Esophagus (tissue), 2 donors: ENCODE measurements around the gene NFE2L3. TPM values are rescaled to one million over a fixed set of nuclear protein-coding genes. Genes with fewer than 3 reads are reported as not detected.
"Not testable (repeated sequence)": the region's sequence is repeated elsewhere in the genome, so short reads cannot be mapped to it uniquely, and the experiment has no call there.

Source experiments
- H3K27ac ChIP-seq, 2 donors: one replicate each; pipeline ENCODE4 v1.5.1; 2013; ENCODE audit warnings: low read depth in 2 of 2, mild to moderate bottlenecking in 2 of 2, inconsistent platforms in 1 of 2, low read length in 1 of 2, moderate library complexity in 1 of 2
- H3K27me3 ChIP-seq, 2 donors: one replicate each; pipeline ENCODE4 v1.6.1; 2013; ENCODE audit warnings: low read length in 2 of 2, control low read depth in 1 of 2, mild to moderate bottlenecking in 1 of 2; ENCODE audit not compliant: insufficient read depth in 2 of 2, control insufficient read depth in 1 of 2
- H3K36me3 ChIP-seq, 2 donors: one replicate each; pipeline ENCODE4 v1.6.1; 2013; ENCODE audit warnings: low read length in 1 of 2; ENCODE audit not compliant: control insufficient read depth in 2 of 2, insufficient read depth in 2 of 2
- H3K4me1 ChIP-seq, 2 donors: one replicate each; pipeline ENCODE4 v1.6.1; 2013; ENCODE audit warnings: low read length in 1 of 2; ENCODE audit not compliant: control insufficient read depth in 2 of 2, insufficient read depth in 2 of 2
- H3K4me3 ChIP-seq, 2 donors: one replicate each; pipeline ENCODE4 v1.5.1; 2013; ENCODE audit warnings: low read length in 2 of 2, mild to moderate bottlenecking in 2 of 2, low read depth in 1 of 2, moderate library complexity in 1 of 2
- H3K9me3 ChIP-seq, 2 donors: one replicate each; pipeline ENCODE4 v1.6.1; 2013; ENCODE audit warnings: mild to moderate bottlenecking in 2 of 2, low read depth in 1 of 2, low read length in 1 of 2, moderate library complexity in 1 of 2; ENCODE audit not compliant: control insufficient read depth in 2 of 2, insufficient read depth in 1 of 2
- WGBS, 2 donors: extraction: QIAGEN DNeasy Blood & Tissue Kit; methylation state at CpG; one replicate each; pipeline ENCODE4 v1.1.7; 2013; 5-methylcytosine and 5-hydroxymethylcytosine counted together
- polyA plus RNA-seq, 2 donors: library from polyadenylated mRNA; stranded (reverse); fragments of 200-250 nt; gene quantifications; one replicate each; pipeline ENCODE4 v1.2.3, GENCODE V29; 2013
- donor health status: healthy with polysubstance abuse.
- donor health status: Bipolar disorder and iron deficiency.

NFE2L3 gene
- polyA plus RNA-seq, 2 donors: 2.3 to 2.9 TPM

DNA sequence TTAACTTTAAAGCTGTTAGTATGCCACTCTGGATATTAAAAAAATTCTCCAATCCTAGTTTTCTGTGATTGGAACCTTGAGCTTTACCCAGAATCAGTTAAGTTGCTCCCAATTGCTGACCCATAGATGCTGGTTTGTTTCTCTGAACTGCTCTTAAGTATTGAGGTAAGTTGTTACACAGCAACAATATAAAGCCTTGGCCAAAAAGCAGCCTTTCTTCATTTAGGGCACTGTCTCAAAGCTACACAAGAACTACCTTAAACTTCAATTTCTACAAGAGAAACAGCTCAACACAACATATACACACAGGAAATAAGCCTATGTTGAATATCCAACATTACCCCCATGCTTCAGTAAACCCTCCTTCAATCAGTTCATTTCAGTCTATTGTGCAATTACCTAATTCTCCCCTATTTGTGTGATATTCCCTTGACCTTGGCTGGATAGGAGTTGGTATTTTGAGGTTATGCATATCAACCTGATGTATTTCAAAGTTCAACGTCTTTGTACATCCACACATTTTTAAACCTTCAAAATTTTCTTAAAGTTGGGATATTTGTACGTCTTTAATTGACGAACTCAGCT, 37.1 kb downstream of the NFE2L3 start:
- Histone ChIP-seq H3K27me3 (no peaks in the 10 kb centered on the region), H3K4me1 (no peaks in the 10 kb centered on the region), H3K4me3 (no peak overlapping the region), H3K9me3 (no peaks in the 10 kb centered on the region), H3K36me3 (peaks cover 3 to 10% of the 10 kb centered on the region in 2 donors), H3K27ac (no peak overlapping the region)
- 83 to 92% methylated on average over 3 of the region's 3 CpGs for WGBS, 2 donors

DNA sequence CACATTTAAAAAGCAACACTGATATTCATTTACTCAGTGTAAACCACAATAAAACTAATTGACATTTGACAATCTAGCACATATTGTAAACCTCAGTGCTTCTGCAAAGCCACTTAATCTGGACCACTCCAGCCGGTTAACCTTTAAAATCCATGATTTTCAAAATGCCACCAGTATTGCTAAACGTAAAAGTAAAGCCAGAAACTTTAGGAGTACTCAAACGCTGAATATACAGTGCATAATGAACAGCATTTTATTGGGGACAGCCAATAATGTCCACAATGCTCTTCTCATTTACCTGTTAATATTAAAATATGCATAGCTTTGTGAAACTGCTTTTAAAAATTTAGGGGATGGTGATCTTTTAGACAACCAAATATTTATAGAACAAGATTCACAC, 37.7 kb downstream of the NFE2L3 start:
- Histone ChIP-seq H3K9me3 (no peaks in the 10 kb centered on the region), H3K4me3 (no peak overlapping the region), H3K27me3 (no peaks in the 10 kb centered on the region), H3K36me3 (peaks cover 3 to 13% of the 10 kb centered on the region in 2 donors), H3K4me1 (no peaks in the 10 kb centered on the region), H3K27ac (no peak overlapping the region)
- 86% methylated on average over 3 of the region's 3 CpGs for WGBS, 2 donors

DNA sequence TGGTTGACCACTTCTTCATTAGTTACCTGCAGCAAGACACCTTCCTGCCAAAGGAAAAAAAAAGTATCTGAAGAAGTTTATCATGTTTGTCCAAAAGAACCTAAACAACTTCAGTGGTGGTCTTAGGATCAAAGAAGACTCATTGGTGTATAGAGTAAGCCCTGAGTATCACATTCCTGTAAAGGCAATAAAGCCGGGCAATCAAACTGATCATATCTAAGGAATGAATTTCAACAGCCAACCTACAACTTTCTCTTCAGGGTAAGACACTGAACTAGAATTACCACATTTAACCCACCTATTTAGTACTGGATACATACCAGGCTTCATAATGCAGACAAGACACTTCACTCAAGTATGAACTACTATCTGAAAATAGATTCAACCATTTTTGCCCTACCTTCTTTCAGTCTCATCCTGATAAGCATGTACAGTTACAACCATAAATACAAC, 38.4 kb downstream of the NFE2L3 start:
- peaks cover 3 to 13% of the 10 kb centered on the region in 2 donors for H3K36me3 ChIP-seq

DNA sequence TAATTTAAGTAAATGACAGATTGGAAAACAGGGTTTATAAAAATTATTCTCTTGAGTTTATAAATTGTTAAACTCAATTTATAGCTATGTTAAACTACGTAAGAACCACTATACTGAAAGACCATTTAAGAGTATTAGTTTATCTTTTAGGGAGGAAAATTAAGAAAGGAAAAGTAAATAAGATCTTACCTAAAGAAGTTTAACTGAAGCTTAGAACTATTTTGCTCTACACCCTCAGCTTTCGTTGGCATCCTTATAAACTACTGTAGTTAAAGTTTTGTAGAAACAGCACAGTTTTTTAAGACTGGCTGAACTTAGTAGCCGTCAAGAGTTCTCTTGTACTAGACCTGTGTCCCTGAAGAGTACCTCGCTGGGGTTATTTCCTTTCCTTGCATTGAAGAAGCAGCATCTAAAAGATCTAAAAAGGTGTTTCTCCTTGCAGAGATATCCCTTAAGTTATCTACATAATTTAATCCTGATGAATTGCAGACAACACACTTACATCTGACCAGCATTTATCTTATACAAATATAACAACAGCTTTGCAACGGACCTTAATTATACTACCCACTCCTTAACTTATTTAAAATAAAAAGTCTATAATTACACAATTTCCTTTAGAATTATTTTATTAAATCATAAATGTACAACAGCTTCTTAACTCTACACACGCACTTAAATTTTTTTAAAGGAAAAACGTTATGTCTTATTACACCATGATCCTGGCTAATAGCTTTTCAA, 39.4 kb downstream of the NFE2L3 start:
- H3K27me3 ChIP-seq: no peaks in the 10 kb centered on the region
- no peak overlapping the region for H3K4me3 ChIP-seq
- no peaks in the 10 kb centered on the region for H3K4me1 ChIP-seq
- no peak overlapping the region for H3K27ac ChIP-seq
- H3K9me3 ChIP-seq: no peaks in the 10 kb centered on the region
- peaks cover 3 to 13% of the 10 kb centered on the region in 2 donors for H3K36me3 ChIP-seq
- 72 to 74% methylated on average over 7 of the region's 7 CpGs for WGBS, 2 donors

More for the DNA sequence above, 38.4 kb downstream of the NFE2L3 start:
- Histone ChIP-seq H3K9me3 (no peaks in the 10 kb centered on the region), H3K27ac (no peak overlapping the region), H3K27me3 (no peaks in the 10 kb centered on the region), H3K4me1 (no peaks in the 10 kb centered on the region), H3K4me3 (no peak overlapping the region)
- WGBS, 2 donors: 69 to 96% methylated on average over 1 of the region's 1 CpG

DNA sequence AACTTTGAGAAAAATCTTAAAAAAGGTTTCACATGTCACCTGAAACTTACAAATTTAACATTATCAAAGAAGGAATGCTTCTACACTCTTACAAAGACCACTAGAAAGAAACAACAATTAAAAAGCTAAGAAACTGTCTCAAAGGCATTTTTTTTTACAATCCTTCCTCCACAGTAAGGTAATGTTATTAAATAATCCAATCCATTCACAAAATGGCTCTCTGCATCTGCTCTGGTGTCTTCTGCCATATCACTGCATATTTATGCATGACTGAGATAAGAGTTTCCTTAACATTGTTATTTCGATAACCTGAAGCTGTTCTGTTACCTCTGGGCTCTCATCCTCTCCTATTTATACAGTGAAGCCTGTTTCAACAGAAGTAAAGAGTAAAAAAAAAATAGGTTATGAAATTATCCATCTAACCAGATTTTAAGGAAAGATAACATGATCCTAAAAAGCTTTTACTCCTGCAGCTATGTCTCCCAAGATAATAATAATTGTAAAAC, 40.0 kb downstream of the NFE2L3 start:
- H3K27ac ChIP-seq: no peak overlapping the region
- 57 to 86% methylated on average over 1 of the region's 1 CpG for WGBS, 2 donors
- H3K4me3 ChIP-seq: no peak overlapping the region
- H3K27me3 ChIP-seq: no peaks in the 10 kb centered on the region
- H3K36me3 ChIP-seq: peaks cover 3 to 13% of the 10 kb centered on the region in 2 donors
- H3K4me1 ChIP-seq: no peaks in the 10 kb centered on the region
- no peaks in the 10 kb centered on the region for H3K9me3 ChIP-seq

DNA sequence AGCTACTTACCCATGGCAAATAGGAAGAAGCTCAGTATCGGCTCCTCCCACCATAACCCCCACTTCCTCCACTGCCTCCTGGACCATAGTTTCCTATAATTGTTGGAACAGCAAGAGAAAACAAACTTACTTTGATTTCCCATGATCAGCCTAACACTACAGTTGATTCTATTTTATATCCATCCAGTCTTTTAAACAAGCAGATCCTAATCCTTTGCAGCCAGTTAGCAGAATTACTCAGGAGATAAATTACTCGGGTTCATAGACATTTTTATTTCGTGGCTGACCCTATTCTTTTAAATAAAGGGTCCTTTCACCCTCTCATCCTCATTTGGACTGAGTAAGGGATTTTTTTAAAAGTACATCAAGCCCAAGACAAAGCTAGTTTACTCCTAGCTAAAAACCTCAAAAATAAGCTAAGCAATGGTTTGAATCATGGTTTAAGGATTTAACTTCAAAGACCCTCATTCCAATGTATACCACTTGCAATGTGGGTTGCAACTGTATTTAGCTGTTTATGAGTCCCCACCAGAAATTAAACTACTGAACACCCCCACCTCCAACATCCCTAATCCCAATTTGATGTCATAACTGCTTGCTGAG, 40.6 kb downstream of the NFE2L3 start:
- no peaks in the 10 kb centered on the region for H3K27me3 ChIP-seq
- no peaks in the 10 kb centered on the region for H3K4me1 ChIP-seq
- 56 to 67% methylated on average over 3 of the region's 3 CpGs for WGBS, 2 donors
- H3K9me3 ChIP-seq: no peaks in the 10 kb centered on the region
- no peak overlapping the region for H3K4me3 ChIP-seq
- no peak overlapping the region for H3K27ac ChIP-seq
- peaks cover 3 to 13% of the 10 kb centered on the region in 2 donors for H3K36me3 ChIP-seq

DNA sequence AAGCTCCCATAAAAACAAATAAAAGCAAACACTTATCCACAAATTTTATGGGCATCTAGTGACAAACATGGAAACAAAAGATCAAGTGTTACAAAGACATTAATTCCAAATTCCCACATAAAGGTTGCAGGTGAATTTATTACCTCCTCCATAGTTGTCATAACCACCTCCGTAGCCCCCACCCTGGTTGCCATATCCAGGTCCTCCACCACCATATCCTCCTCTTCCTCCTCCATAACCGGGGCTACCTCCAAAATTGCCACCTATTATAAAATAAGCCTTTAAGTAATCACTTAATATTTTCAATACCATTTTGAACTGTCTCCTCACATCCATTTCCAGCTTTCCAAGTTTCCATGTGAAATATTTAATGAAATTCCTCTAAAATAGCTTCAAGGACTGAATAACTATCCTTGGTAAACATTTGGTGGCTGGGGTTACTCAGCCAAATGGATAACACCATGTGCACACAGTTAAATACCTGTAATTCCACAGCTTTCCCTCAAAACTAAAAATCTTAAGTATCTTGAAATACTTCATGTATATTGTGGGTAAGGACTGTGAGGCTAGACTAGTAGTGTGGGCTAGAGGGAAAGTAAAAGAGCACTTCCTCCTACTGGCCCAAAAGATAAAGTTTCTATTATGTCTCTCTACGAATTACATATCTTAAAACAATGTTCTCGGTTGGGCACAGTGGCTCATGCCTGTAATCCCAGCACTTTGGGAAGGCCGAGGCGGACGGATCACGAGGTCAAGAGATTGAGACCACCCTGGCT, 41.6 kb downstream of the NFE2L3 start:
- Histone ChIP-seq H3K36me3 (peaks cover 3 to 7% of the 10 kb centered on the region in 2 donors), H3K4me3 (no peak overlapping the region), H3K9me3 (no peaks in the 10 kb centered on the region), H3K4me1 (no peaks in the 10 kb centered on the region), H3K27me3 (no peaks in the 10 kb centered on the region), H3K27ac (no peak overlapping the region)
- 68 to 70% methylated on average over 8 of the region's 8 CpGs for WGBS, 2 donors

DNA sequence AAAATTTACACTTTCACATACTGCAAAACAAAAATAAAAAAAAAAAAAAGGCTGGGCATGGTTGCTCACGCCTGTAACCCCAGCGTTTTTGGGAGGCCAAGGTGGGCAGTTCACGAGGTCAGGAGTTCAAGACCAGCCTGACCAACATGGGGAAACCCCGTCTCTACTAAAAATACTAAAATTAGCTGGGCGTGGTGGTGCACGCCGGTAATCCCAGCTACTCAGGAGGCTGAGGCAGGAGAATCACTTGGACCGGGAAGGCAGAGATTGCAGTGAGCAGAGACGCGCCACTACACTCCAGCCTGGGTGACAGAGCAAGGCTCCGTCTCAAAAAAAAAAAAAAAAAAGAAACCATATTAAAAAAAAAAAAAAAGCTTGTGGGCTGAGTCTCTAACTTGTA, 42.8 kb downstream of the NFE2L3 start:
- WGBS, 2 donors: 57 to 59% methylated on average over 11 of the region's 11 CpGs
- not testable (repeated sequence) for H3K27ac ChIP-seq, H3K36me3 ChIP-seq, H3K27me3 ChIP-seq, H3K4me1 ChIP-seq, H3K4me3 ChIP-seq, H3K9me3 ChIP-seq

DNA sequence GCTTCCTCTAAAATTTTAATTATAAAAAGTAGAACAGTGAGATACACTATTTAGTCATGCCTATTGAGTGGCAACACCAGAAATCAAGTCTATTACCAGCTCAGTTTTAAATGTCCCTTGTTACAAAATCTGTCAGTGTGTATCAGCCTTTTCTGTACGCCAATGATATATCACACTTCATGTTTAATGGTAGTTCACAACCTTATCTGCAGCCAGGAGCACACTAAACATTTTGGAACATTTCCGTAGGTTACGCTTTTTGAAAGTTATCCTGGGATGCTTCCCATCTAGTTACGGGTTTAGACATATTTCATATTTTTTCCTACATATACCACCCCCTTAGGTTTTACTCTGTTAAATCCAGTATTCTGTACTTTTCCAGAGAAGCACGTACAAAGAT, 43.2 kb downstream of the NFE2L3 start:
- peaks cover 0 to 6% of the 10 kb centered on the region in 2 donors for H3K36me3 ChIP-seq
- WGBS, 2 donors: 62 to 69% methylated on average over 5 of the region's 5 CpGs
- no peaks in the 10 kb centered on the region for H3K4me1 ChIP-seq
- H3K27me3 ChIP-seq: no peaks in the 10 kb centered on the region
- H3K9me3 ChIP-seq: no peaks in the 10 kb centered on the region
- no peak overlapping the region for H3K27ac ChIP-seq
- H3K4me3 ChIP-seq: no peak overlapping the region
